Measurements from ENCODE around the gene SEMA4D.

SEMA4D gene

DNA sequence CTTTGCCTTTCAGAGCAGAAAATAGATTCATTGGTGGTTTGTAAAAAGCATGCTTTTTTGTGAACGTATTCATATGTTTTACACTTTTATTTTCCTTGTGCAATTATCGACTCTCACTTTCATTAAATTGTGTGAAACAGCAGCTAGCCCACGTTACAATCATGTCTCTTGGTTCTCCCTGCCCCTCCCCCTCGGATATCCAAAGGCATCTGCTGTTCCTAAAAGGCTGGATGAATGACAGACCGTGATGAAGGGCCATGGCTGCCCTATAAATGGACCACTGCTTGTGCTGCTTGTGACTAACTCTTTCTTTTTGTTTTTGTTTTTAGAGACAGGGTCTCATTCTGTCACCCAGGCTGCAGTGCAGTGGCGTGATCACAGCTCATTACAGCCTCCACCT, 17.0 kb upstream of the SEMA4D start:
- TF ChIP-seq, protein P1, sequence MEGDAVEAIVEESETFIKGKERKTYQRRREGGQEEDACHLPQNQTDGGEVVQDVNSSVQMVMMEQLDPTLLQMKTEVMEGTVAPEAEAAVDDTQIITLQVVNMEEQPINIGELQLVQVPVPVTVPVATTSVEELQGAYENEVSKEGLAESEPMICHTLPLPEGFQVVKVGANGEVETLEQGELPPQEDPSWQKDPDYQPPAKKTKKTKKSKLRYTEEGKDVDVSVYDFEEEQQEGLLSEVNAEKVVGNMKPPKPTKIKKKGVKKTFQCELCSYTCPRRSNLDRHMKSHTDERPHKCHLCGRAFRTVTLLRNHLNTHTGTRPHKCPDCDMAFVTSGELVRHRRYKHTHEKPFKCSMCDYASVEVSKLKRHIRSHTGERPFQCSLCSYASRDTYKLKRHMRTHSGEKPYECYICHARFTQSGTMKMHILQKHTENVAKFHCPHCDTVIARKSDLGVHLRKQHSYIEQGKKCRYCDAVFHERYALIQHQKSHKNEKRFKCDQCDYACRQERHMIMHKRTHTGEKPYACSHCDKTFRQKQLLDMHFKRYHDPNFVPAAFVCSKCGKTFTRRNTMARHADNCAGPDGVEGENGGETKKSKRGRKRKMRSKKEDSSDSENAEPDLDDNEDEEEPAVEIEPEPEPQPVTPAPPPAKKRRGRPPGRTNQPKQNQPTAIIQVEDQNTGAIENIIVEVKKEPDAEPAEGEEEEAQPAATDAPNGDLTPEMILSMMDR (IDR thresholded peaks at IDR 0.05; ENCODE audit: insufficient read depth, missing control alignments) = no peak
- DNase-seq (ENCODE audit: insufficient read length, low spot score) = no peak
- FAIRE-seq = no peak

DNA sequence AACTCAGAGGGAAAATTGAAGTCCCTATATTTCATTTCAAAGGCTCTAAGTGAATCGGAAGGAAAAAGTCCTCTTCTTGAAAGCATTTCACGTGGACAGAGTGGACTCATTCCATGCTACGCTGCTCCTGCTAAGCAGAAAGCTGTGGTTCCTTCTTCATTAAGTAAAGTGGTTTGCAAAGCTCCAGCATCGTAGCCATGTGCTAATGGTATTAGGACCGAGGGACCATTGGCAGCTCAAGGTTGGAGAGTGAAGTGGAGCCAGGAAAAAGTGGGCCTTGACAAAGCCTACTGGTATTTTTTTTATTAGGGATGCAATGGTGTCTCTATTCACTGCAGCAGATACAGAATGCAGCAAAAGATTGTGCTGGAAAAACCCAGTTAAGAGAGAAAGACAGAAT, 16.4 kb upstream of the SEMA4D start:
- DNase-seq (ENCODE audit: insufficient read length, low spot score) = no peak
- TF ChIP-seq, protein P1 (IDR thresholded peaks at IDR 0.05; ENCODE audit: insufficient read depth, missing control alignments) = no peak
- no peak for FAIRE-seq

DNA sequence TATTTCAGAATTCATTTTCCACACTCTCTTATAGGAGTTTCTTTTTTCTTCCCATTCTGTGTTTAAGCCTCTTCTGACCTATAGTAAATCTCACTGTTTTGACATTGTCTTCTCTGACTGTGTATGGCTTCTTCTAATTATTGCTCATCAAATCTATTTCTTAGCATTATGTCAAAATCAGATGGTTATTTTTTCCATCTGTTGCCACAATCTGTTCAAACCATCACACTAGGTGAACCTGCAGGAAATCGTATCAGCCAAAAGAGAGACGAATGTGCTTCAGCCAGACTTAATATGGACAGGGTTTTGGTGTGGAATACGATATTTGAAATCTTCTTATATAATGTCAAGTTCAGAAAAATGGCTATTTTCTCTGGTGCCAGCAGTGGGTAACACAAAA, 15.9 kb upstream of the SEMA4D start:
- FAIRE-seq = no peak
- DNase-seq (ENCODE audit: insufficient read length, low spot score) = no peak
- TF ChIP-seq, protein P1 (IDR thresholded peaks at IDR 0.05; ENCODE audit: insufficient read depth, missing control alignments) = no peak

DNA sequence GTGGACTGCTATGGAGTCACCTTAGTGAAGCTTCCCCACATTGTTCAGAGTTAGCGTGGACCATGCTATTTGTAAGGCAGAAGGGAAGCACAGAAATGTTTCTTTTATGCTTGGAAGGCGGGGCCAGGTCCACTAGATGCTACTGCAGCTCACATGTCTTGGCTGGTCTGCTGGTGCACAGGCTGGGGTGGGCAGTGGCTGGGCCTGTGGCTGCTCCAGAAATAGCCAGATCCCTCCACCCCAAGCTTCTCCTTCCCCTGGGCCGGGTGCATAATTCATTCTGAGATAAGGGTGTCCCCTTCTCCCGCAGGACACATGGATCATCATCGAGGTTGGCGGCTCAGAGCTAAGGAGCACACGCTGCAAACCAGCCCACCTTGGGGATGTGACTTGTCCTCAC, 14.5 kb upstream of the SEMA4D start:
- FAIRE-seq (no peak), DNase-seq (ENCODE audit: insufficient read length, low spot score) (no peak)
- TF ChIP-seq, protein P1 (IDR thresholded peaks at IDR 0.05; ENCODE audit: insufficient read depth, missing control alignments) = no peak

DNA sequence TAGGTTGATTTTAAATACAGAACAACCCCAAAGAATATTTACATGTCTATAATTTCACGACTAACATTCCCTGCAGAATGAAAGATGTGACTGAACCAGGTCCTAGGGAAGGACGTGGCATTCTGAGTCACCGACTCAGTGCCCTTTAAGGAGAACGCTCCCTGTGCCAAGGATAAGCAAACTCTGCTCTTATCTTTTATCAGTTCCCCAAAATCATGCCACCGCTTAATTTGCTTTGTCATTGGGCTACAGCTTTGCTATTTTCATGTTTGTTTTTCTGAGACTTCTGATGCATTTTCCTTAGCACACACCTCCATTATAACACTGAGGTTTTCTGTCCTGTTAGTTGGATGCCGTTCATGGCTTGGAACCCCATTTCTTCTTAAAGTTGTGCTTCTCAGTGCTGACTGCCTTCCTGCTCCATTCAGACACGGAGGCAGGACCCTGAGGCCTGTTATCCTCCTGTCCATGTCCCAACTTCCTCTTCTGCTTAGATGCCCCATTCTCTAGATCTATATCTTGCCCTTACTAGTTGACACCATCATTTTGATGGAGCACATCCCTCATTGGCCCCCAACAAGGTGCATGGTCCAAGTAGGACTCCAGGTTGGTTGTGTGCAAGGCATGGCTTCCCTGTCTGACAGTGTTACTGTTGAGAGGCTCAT, 11.2 kb upstream of the SEMA4D start:
- DNase-seq (ENCODE audit: insufficient read length, low spot score) (no peak), FAIRE-seq (no peak)
- TF ChIP-seq, protein P1 (IDR thresholded peaks at IDR 0.05; ENCODE audit: insufficient read depth, missing control alignments) = no peak

DNA sequence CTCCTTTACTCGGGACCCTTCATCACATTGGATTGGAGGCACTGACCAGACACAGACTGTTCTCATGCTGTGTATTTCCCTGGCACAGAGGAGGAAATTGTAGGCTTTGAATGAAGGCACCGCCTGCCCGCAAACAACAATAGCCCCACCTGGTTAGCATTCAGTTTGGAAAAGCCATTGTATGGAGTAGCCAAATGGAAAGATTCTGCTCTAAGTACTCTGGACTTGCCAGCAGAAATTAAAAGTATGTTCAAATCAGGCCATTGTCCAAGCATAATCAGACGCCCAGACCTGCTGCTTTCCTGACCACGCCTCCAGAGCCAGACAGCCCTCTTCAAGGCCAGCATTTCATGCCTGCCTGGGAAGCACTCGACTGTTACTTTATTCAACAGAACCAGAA, 8.0 kb upstream of the SEMA4D start:
- no peak for FAIRE-seq
- DNase-seq (ENCODE audit: insufficient read length, low spot score) = no peak
- TF ChIP-seq, protein P1 (IDR thresholded peaks at IDR 0.05; ENCODE audit: insufficient read depth, missing control alignments) = no peak

DNA sequence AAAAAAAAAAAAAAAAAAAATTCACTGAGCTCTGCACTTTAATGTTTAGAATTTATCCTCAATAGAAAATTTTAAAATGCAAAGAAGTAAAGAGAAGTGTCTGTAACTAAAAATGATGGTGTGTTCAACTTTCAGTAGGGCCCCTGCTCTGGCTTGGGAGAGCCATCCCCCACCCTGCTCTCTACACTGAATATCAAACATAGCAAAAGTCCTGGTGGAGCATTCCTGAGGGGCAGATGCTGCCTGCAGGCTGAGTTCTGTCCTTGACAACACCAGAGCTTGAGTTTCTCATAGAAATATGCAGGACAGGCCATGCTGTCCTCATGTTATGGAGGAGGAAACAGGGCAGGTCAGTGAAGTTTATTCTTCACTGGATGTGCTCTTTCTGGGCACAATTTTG, 7.1 kb upstream of the SEMA4D start:
- DNase-seq (ENCODE audit: insufficient read length, low spot score) (no peak), FAIRE-seq (no peak)
- TF ChIP-seq, protein P1 (IDR thresholded peaks at IDR 0.05; ENCODE audit: insufficient read depth, missing control alignments) = no peak

Data from D721Med (cell line).